HCT116 (cell line): Measurements from ENCODE around the gene ITSN1. TPM values are rescaled to one million over a fixed set of nuclear protein-coding genes. Genes with fewer than 3 reads are reported as not detected.

ENCODE experiments used
- ATAC-seq: fragments of 200-7000 bp; cut with Tn5 transposase; 2 replicates; pipeline ENCODE4 v1.9.1; 2020; ENCODE audit warnings: mild to moderate bottlenecking, moderate library complexity
- BruUV-seq: library from RNA; stranded (reverse); fragments of 400-500 nt; replicated peaks from 2 replicates; lab custom pipeline; 2021; lab: Mats Ljungman, UMichigan
- CTCF ChIA-PET: fragments of 300-600 bp; sonication (Branson Sonifier 250); formaldehyde crosslinking; loops from one replicate; lab custom pipeline; 2021; ENCODE audit warnings: antibody characterized with exemption; lab: Charles Lee
- POLR2A ChIA-PET: fragments of 300-600, 350-600 bp; sonication (Branson Sonifier 250); formaldehyde crosslinking; loops from one replicate; lab custom pipeline; 2021; ENCODE audit warnings: antibody characterized with exemption; lab: Charles Lee
- RAD21 ChIA-PET, 2 experiments: fragments of 300-600 bp; sonication (Branson Sonifier 250); formaldehyde crosslinking; loops; one replicate each; lab custom pipeline; 2023; ENCODE audit warnings: low total read pairs in 2 of 2; ENCODE audit not compliant: uncharacterized antibody in 2 of 2, unreplicated experiment in 2 of 2, low non-redundant PET in 1 of 2; lab: Charles Lee
- DNase-seq: peaks from one replicate; pipeline ENCODE4 v3.0.0-alpha.2; 2010; ENCODE audit warnings: low read depth, low spot score
- H2AFZ ChIP-seq: fragments of 200-600 bp; shearing (Covaris generic), sonication (generic); 2 replicates; pipeline ENCODE4 v1.6.1; 2017; ENCODE audit warnings: low read depth, mixed run types, mixed read lengths, antibody characterized with exemption, low read length; ENCODE audit not compliant: poor library complexity, severe bottlenecking
- H3K27ac ChIP-seq: 2 replicates; pipeline ENCODE4 v1.5.1; 2012; ENCODE audit warnings: low read depth, low read length
- H3K27me3 ChIP-seq: fragments of 200-600 bp; sonication (generic); 2 replicates; pipeline ENCODE4 v1.6.1; 2016; ENCODE audit warnings: mixed run types, low read length, mixed read lengths; ENCODE audit not compliant: insufficient read depth
- H3K36me3 ChIP-seq, 2 experiments: fragments of 200-500 bp in 1 of 2; fragments of 200-600 bp in 1 of 2; sonication (Bioruptor generic) in 1 of 2; sonication (generic) in 1 of 2; 2 replicates each; pipeline versions ENCODE4 v1.5.1 to v1.6.1; 2014 to 2016; ENCODE audit warnings: low read length in 2 of 2, inconsistent platforms in 1 of 2, mixed read lengths in 1 of 2, mixed run types in 1 of 2; ENCODE audit not compliant: insufficient read depth in 2 of 2, control insufficient read depth in 1 of 2
- H3K4me1 ChIP-seq, 2 experiments: fragments of 200-600 bp in 1 of 2; sonication (generic) in 1 of 2; 2 replicates each; pipeline versions ENCODE4 v1.5.1 to v1.6.1; 2012 to 2017; ENCODE audit warnings: low read length in 2 of 2, inconsistent platforms in 1 of 2, mild to moderate bottlenecking in 1 of 2, mixed read lengths in 1 of 2, mixed run types in 1 of 2, moderate library complexity in 1 of 2; ENCODE audit not compliant: insufficient read depth in 2 of 2, control insufficient read depth in 1 of 2
- H3K4me2 ChIP-seq: fragments of 200-600 bp; sonication (generic); 2 replicates; pipeline ENCODE4 v1.6.1; 2017; ENCODE audit warnings: mixed run types, low read length, mixed read lengths
- H3K4me3 ChIP-seq, 2 experiments: fragments of 200-600 bp in 1 of 2; sonication (generic) in 1 of 2; replicated peaks in 1 of 2; 2 replicates each; pipeline ENCODE4 v1.5.1; 2011 to 2016; ENCODE audit warnings: low read length in 2 of 2, control low read depth in 1 of 2, low read depth in 1 of 2, mild to moderate bottlenecking in 1 of 2, mixed read lengths in 1 of 2, mixed run types in 1 of 2
- H3K79me2 ChIP-seq: fragments of 200-600 bp; sonication (generic); 2 replicates; pipeline ENCODE4 v1.6.1; 2017; ENCODE audit warnings: mild to moderate bottlenecking, mixed run types, low read length, moderate library complexity, mixed read lengths; ENCODE audit not compliant: insufficient read depth
- H3K9ac ChIP-seq: fragments of 200-600 bp; sonication (generic); 2 replicates; pipeline ENCODE4 v1.6.1; 2016; ENCODE audit warnings: low read length, mixed read lengths
- H3K9me2 ChIP-seq: fragments of 200-600 bp; sonication (generic), shearing (Covaris generic); 2 replicates; pipeline ENCODE4 v1.6.1; 2017; ENCODE audit warnings: mixed run types, mild to moderate bottlenecking, moderate library complexity; ENCODE audit not compliant: insufficient read depth
- H3K9me3 ChIP-seq, 2 experiments: fragments of 200-500 bp in 1 of 2; fragments of 200-600 bp in 1 of 2; sonication (Bioruptor generic) in 1 of 2; sonication (generic) in 1 of 2; 2 replicates each; pipeline ENCODE4 v1.6.1; 2014 to 2017; ENCODE audit warnings: low read length in 2 of 2, mixed read lengths in 2 of 2, inconsistent platforms in 1 of 2, low read depth in 1 of 2, mild to moderate bottlenecking in 1 of 2, mixed run types in 1 of 2, moderate library complexity in 1 of 2; ENCODE audit not compliant: control insufficient read depth in 1 of 2, insufficient read depth in 1 of 2
- H4K20me1 ChIP-seq: fragments of 200-600 bp; sonication (generic), shearing (Covaris generic); 2 replicates; pipeline ENCODE4 v1.6.1; 2017; ENCODE audit warnings: mixed run types, mild to moderate bottlenecking, moderate library complexity; ENCODE audit not compliant: insufficient read depth
- ATF3 ChIP-seq: IDR thresholded peaks from 2 replicates; pipeline ENCODE4 v1.6.1; 2012
- CBX3 ChIP-seq: IDR thresholded peaks from 2 replicates; pipeline ENCODE4 v1.6.1; 2012; ENCODE audit warnings: low read depth
- CEBPB ChIP-seq: IDR thresholded peaks from 2 replicates; pipeline ENCODE4 v1.6.1; 2012; ENCODE audit warnings: low read depth
- EGR1 ChIP-seq: IDR thresholded peaks from 2 replicates; pipeline ENCODE4 v1.6.1; 2012; ENCODE audit warnings: low read depth
- ELF1 ChIP-seq: IDR thresholded peaks from 2 replicates; pipeline ENCODE4 v1.6.1; 2012; ENCODE audit warnings: low read depth, borderline replicate concordance
- EZH2 ChIP-seq: fragments of 200-600 bp; sonication (generic); IDR thresholded peaks from 2 replicates; pipeline ENCODE4 v1.6.1; 2017; ENCODE audit warnings: antibody characterized with exemption, mixed run types
- EZH2phosphoT487 ChIP-seq: fragments of 200-600 bp; IDR thresholded peaks from 2 replicates; pipeline ENCODE4 v1.6.1; 2018; ENCODE audit warnings: antibody characterized with exemption, borderline replicate concordance
- FOSL1 ChIP-seq: IDR thresholded peaks from 2 replicates; pipeline ENCODE4 v1.6.1; 2012; ENCODE audit warnings: low read depth
- MAX ChIP-seq: IDR thresholded peaks from 2 replicates; pipeline ENCODE4 v1.6.1; 2012
- POLR2A ChIP-seq: IDR thresholded peaks from 2 replicates; pipeline ENCODE4 v1.7.0; 2011; ENCODE audit warnings: borderline replicate concordance; ENCODE audit not compliant: insufficient read depth, insufficient read length; ENCODE audit errors: extremely low read depth
- POLR2AphosphoS5 ChIP-seq: IDR thresholded peaks from 2 replicates; pipeline ENCODE4 v1.6.1; 2011; ENCODE audit warnings: mild to moderate bottlenecking, low read depth, low read length, moderate library complexity
- RAD21 ChIP-seq: IDR thresholded peaks from 2 replicates; pipeline ENCODE4 v1.6.1; 2012; ENCODE audit warnings: low read depth, mild to moderate bottlenecking
- REST ChIP-seq: IDR thresholded peaks from 2 replicates; pipeline ENCODE4 v1.6.1; 2012; ENCODE audit warnings: low read depth
- SIN3A ChIP-seq: IDR thresholded peaks from 2 replicates; pipeline ENCODE4 v1.6.1; 2012; ENCODE audit warnings: low read depth
- SP1 ChIP-seq: IDR thresholded peaks from 2 replicates; pipeline ENCODE4 v1.6.1; 2012; ENCODE audit warnings: low read depth
- TCF7L2 ChIP-seq: IDR thresholded peaks from 2 replicates; pipeline ENCODE4 v1.7.0; 2011; ENCODE audit warnings: borderline replicate concordance, inconsistent platforms; ENCODE audit not compliant: insufficient read depth, insufficient read length; ENCODE audit errors: extremely low read depth
- YY1 ChIP-seq: IDR thresholded peaks from 2 replicates; pipeline ENCODE4 v1.6.1; 2011; ENCODE audit warnings: low read length, low read depth, moderate library complexity, mild to moderate bottlenecking; ENCODE audit not compliant: insufficient replicate concordance; ENCODE audit errors: extremely low read depth
- ZBTB33 ChIP-seq: IDR thresholded peaks from 2 replicates; pipeline ENCODE4 v1.6.1; 2011; ENCODE audit warnings: mild to moderate bottlenecking, low read length, moderate library complexity; ENCODE audit not compliant: insufficient replicate concordance; ENCODE audit errors: extremely low read depth
- ZFX ChIP-seq: fragments of 450-650 bp; IDR thresholded peaks from 2 replicates; pipeline ENCODE4 v1.6.1; 2017
- ZNF274 ChIP-seq: fragments of 200-500 bp; sonication (Bioruptor generic); IDR thresholded peaks from 2 replicates; pipeline ENCODE4 v1.6.1; 2014; ENCODE audit warnings: mild to moderate bottlenecking, low read depth, low read length, inconsistent platforms
- intact Hi-C: fragments of 100-400 bp; cut with micrococcal nuclease; formaldehyde crosslinking; loops from 2 replicates; pipeline ENCODE4 v1.10.0; 2022
- total RNA-seq: library from RNA; stranded (reverse); gene quantifications from one replicate; pipeline ENCODE4 v1.2.1, GENCODE V29; 2021; ENCODE audit not compliant: unreplicated experiment

Gene ITSN1
- total RNA-seq, 1 experiment from 2014 or later = 25.8 TPM

- Histone ChIP-seq H3K36me3 (no peaks in the 10 kb centered on the region), H4K20me1 (no peaks in the 10 kb centered on the region), H3K9me2 (no peaks in the 10 kb centered on the region), H3K9ac (peak overlapping the region; percentile 41), H3K4me2 (peak overlapping the region; percentile 71), H2AFZ (no peak overlapping the region), H3K4me1 (peaks cover 35 to 45% of the 10 kb centered on the region in 2 experiments), H3K9me3 (peaks cover 0 to 2% of the 10 kb centered on the region in 2 experiments; a peak in 1 of 4 replicates), H3K79me2 (peaks cover 78% of the 10 kb centered on the region), H3K27ac (peak overlapping the region; percentile 89), H3K4me3 (peak overlapping the region in 1 of 2 experiments; percentile 39; a peak in 2 of 4 replicates), H3K27me3 (no peaks in the 10 kb centered on the region)
- peak; percentile 96 for DNase-seq
- ChIA-PET CTCF (interaction anchor here (1.0 kb wide), 1 partner anchor 10 kb away, joined by 3 read pairs; no protein-coding TSS in a partner anchor), RAD21 (no interaction called here), POLR2A (interaction anchor here (0.8 to 1.5 kb wide), 3 partner anchors 10 to 14 kb away, joined by 3 to 4 read pairs (median 3); partner anchors contain the start of gene ITSN1)
- ATAC-seq = peak; percentile 97
- intact Hi-C loops = loop anchor here (1.0 kb wide), 1 partner anchor 13 kb away; the partner anchor contains the start of gene ITSN1
- no TSS peak for BruUV-seq
- TF ChIP-seq MAX (0 out of 2 replicates have a peak, but pooled peaks have one; percentile 14), ZNF274 (no peak), CEBPB (peak; percentile 59; the same call in 1 of the 2 replicates), POLR2AphosphoS5 (no peak), REST (no peak), EGR1 (0 out of 2 replicates have a peak, but pooled peaks have one; percentile 9), ELF1 (no peak), YY1 (no peak), ZFX (no peak), EZH2 (no peak), EZH2phosphoT487 (no peak), ATF3 (peak; percentile 86), FOSL1 (peak; percentile 86), RAD21 (no peak), ZBTB33 (no peak), TCF7L2 (no peak), SP1 (peak; percentile 73), CBX3 (peak; percentile 68), POLR2A (no peak), SIN3A (peak; percentile 67)
Measured at GRCh38 chr21:33655588-33656221, 13.4 kb downstream of the ITSN1 start.
